HUES64 (cell line): ENCODE data around the gene TSPAN14.

ENCODE experiments used
- H3K27ac ChIP-seq: 2 replicates; pipeline ENCODE4 v1.7.0; 2013; ENCODE audit warnings: low read depth, low read length, inconsistent platforms
- H3K27me3 ChIP-seq: 2 replicates; pipeline ENCODE4 v1.6.1; 2013; ENCODE audit warnings: mild to moderate bottlenecking, low read length; ENCODE audit not compliant: insufficient read depth
- H3K36me3 ChIP-seq: 2 replicates; pipeline ENCODE4 v1.6.1; 2013; ENCODE audit warnings: mild to moderate bottlenecking, low read length; ENCODE audit not compliant: insufficient read depth
- H3K4me1 ChIP-seq: 2 replicates; pipeline ENCODE4 v1.6.1; 2013; ENCODE audit warnings: mild to moderate bottlenecking, low read length, moderate library complexity; ENCODE audit not compliant: insufficient read depth
- H3K4me3 ChIP-seq: 2 replicates; pipeline ENCODE4 v1.5.1; 2013; ENCODE audit warnings: mild to moderate bottlenecking, low read length, moderate library complexity
- H3K9ac ChIP-seq: 2 replicates; pipeline ENCODE4 v1.6.1; 2013; ENCODE audit warnings: mild to moderate bottlenecking, low read depth, low read length
- H3K9me3 ChIP-seq: 2 replicates; pipeline ENCODE4 v1.6.1; 2013; ENCODE audit warnings: low read depth, low read length; ENCODE audit not compliant: insufficient read depth
- WGBS: fragments of 150-250, 120-280 bp; methylation state at CpG from one replicate; pipeline ENCODE4 v1.1.7; 2013; ENCODE audit warnings: missing lambda C conversion rate; 5-methylcytosine and 5-hydroxymethylcytosine counted together

Gene TSPAN14

DNA sequence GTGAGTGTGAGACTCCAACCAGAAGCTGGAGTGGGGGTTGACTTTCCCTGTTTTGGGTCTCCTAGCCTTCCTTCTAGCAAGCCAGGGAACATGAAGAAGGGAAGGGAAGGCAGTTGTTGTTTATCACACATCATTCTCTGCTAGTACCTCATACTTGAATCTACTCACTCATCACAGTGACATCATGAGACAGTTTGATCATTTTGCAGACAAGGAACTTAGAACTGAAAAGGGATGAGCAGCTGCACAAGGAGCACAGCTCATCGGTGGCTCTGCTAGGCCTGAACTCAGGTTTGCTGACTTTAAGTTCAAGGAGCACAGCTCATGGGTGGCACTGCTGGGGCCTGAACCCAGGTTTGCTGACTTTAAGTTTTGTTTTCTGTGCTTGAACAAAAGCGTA lies 26.6 kb upstream of the TSPAN14 start:
- Histone ChIP-seq H3K36me3 (peaks cover 81% of the 10 kb centered on the region), H3K9me3 (no peaks in the 10 kb centered on the region), H3K27ac (no peak overlapping the region), H3K9ac (no peak overlapping the region), H3K4me3 (no peak overlapping the region), H3K4me1 (no peaks in the 10 kb centered on the region), H3K27me3 (no peaks in the 10 kb centered on the region)
- 92% methylated on average over 2 of the region's 2 CpGs for WGBS

- no peak overlapping the region for H3K4me3 ChIP-seq
- no peaks in the 10 kb centered on the region for H3K27me3 ChIP-seq
- H3K4me1 ChIP-seq: no peaks in the 10 kb centered on the region
- 91% methylated on average over 9 of the region's 9 CpGs for WGBS
- H3K9me3 ChIP-seq: no peaks in the 10 kb centered on the region
- no peak overlapping the region for H3K9ac ChIP-seq
- no peak overlapping the region for H3K27ac ChIP-seq
- H3K36me3 ChIP-seq: peaks cover 73% of the 10 kb centered on the region
Measured at GRCh38 chr10:80429521-80429973, 24.6 kb upstream of the TSPAN14 start.

DNA sequence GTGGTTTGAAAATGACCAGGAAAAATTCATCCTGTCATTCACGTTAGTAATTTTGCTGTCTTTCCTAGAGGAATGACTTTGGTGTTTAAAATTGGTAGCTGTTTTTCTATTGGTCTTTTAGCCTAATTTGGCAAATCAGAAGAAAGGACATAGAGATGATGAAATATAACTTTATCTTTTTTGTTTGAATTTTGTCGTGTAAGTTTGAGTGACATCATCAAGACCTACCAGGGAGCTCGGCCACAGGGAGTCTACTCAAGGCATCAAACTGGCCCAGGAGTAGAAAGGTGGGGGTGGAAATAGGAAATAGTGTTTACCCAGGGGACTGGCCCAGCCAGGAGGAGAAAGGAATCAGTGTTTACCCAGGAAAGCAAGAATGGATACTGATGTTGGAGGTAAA lies 21.0 kb upstream of the TSPAN14 start:
- Histone ChIP-seq H3K9ac (no peak overlapping the region), H3K4me1 (no peaks in the 10 kb centered on the region), H3K36me3 (peaks cover 41% of the 10 kb centered on the region), H3K27me3 (no peaks in the 10 kb centered on the region), H3K4me3 (no peak overlapping the region), H3K27ac (no peak overlapping the region), H3K9me3 (no peaks in the 10 kb centered on the region)
- WGBS: 87% methylated on average over 3 of the region's 3 CpGs

DNA sequence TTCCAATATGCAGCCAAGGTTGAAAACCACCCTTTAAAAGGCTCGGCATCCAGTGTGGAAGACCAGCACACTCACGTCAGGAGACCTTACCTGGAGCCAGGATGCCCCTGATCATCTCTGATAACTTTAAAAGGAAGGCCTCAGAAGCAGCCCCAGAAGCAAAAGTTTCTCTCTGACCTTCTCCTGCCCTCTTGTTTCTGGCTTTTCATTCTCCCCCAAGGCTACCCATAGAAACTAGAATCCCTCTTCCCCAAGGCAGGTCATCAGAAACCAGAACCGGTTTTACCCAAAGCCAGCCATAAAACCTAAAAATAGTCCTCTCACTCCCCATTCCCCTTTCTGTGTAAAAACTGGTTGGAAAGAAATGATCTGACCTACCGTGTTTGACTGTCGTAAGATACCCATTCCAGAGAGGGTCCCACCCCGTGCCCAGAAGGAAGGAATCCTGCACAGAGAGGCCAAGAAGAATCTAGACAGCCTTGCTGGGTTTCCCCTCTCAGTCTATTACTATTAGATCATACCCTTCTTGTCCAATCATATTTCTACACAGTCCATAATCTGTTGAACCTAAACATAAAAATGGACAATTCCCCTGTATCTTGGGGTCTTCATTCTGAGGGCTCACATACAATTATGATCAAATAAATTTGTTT lies 17.5 kb upstream of the TSPAN14 start:
- no peaks in the 10 kb centered on the region for H3K9me3 ChIP-seq
- H3K27ac ChIP-seq: no peak overlapping the region
- no peak overlapping the region for H3K9ac ChIP-seq
- no peaks in the 10 kb centered on the region for H3K4me1 ChIP-seq
- no peak overlapping the region for H3K4me3 ChIP-seq
- no peaks in the 10 kb centered on the region for H3K27me3 ChIP-seq
- peaks cover 15% of the 10 kb centered on the region for H3K36me3 ChIP-seq
- 90% methylated on average over 6 of the region's 6 CpGs for WGBS

DNA sequence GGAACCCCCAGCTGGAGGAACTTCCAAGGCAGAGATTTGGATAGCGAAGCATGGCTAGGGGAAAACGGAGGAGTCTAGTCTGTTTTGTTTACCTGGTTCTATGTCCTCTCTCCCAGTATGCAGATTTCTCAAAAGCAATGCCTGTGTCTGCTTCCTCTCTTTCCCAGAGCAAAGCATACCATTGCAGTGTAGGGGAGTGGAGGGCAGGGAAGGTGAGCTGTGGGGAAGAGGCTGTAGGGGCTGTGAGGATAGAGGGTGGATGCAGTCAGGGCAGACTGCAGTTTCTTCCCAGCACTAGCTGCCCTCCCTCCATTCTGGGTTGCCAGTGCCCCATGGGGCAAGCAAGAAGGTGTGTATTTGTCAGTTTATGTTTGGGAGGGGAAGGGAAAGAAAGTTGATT lies 16.9 kb upstream of the TSPAN14 start:
- 51% methylated on average over 2 of the region's 2 CpGs for WGBS
- Histone ChIP-seq H3K4me3 (no peak overlapping the region), H3K4me1 (no peaks in the 10 kb centered on the region), H3K9me3 (no peaks in the 10 kb centered on the region), H3K9ac (no peak overlapping the region), H3K27ac (no peak overlapping the region), H3K36me3 (peaks cover 9% of the 10 kb centered on the region; the same call in 1 of the 2 replicates), H3K27me3 (no peaks in the 10 kb centered on the region)

- WGBS: 95% methylated on average over 8 of the region's 8 CpGs
- Histone ChIP-seq H3K27me3 (no peaks in the 10 kb centered on the region), H3K9me3 (no peaks in the 10 kb centered on the region), H3K4me1 (no peaks in the 10 kb centered on the region), H3K9ac (no peak overlapping the region), H3K4me3 (no peak overlapping the region), H3K36me3 (no peaks in the 10 kb centered on the region), H3K27ac (no peak overlapping the region)
Measured at GRCh38 chr10:80441831-80442230, 12.3 kb upstream of the TSPAN14 start.

- Histone ChIP-seq H3K27ac (no peak overlapping the region), H3K36me3 (no peaks in the 10 kb centered on the region), H3K9me3 (no peaks in the 10 kb centered on the region), H3K4me3 (no peak overlapping the region), H3K9ac (no peak overlapping the region), H3K4me1 (no peaks in the 10 kb centered on the region), H3K27me3 (no peaks in the 10 kb centered on the region)
- WGBS: 98% methylated on average over 2 of the region's 3 CpGs
Measured at GRCh38 chr10:80442879-80443278, 11.2 kb upstream of the TSPAN14 start.

GRCh38 chr10:80443531-80443974 lies 10.6 kb upstream of the TSPAN14 start:
- H3K27me3 ChIP-seq: no peaks in the 10 kb centered on the region
- no peaks in the 10 kb centered on the region for H3K4me1 ChIP-seq
- H3K27ac ChIP-seq: no peak overlapping the region
- no peak overlapping the region for H3K9ac ChIP-seq
- no peaks in the 10 kb centered on the region for H3K36me3 ChIP-seq
- H3K9me3 ChIP-seq: no peaks in the 10 kb centered on the region
- 79% methylated on average over 6 of the region's 6 CpGs for WGBS
- no peak overlapping the region for H3K4me3 ChIP-seq

- 85% methylated on average over 2 of the region's 2 CpGs for WGBS
- Histone ChIP-seq H3K9ac (no peak overlapping the region), H3K36me3 (no peaks in the 10 kb centered on the region), H3K4me1 (no peaks in the 10 kb centered on the region), H3K27me3 (no peaks in the 10 kb centered on the region), H3K4me3 (no peak overlapping the region), H3K27ac (no peak overlapping the region), H3K9me3 (no peaks in the 10 kb centered on the region)
Measured at GRCh38 chr10:80444124-80444523, 10.0 kb upstream of the TSPAN14 start.

DNA sequence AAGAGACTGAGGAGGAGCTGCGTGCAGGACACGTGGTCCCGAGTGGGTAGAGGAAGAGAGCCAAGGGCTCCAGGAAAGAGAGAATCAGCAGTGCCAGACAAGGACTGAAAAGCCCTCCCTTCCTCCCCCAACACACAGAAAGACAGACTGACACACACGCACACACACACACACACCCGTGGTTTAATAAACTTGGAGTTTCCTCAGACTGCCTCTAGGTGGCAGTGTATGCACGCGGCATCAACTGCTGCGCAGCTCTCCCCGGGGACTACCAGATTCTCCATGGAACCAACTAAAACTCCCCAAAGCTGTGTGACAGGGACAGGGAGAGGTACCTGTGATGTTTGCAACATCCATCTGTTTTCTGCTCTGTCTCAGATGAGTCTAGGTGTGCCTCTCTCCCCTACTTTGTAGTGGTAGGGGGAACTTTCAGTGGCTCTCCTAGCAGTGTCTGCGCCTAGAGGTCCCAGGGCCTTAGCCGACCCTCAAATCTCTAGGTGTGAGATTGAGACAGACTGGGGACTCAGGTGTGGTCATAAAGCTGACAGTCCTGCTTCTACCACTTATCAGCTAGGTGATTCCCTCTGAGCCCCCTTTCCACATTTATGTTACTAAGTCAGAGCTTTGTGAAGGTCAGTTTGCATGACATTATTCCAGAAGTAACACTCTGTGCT lies 9.3 kb upstream of the TSPAN14 start:
- Histone ChIP-seq H3K4me3 (no peak overlapping the region), H3K36me3 (no peaks in the 10 kb centered on the region), H3K27ac (no peak overlapping the region), H3K27me3 (no peaks in the 10 kb centered on the region), H3K9ac (no peak overlapping the region), H3K9me3 (no peaks in the 10 kb centered on the region), H3K4me1 (no peaks in the 10 kb centered on the region)
- 33% methylated on average over 11 of the region's 11 CpGs for WGBS

DNA sequence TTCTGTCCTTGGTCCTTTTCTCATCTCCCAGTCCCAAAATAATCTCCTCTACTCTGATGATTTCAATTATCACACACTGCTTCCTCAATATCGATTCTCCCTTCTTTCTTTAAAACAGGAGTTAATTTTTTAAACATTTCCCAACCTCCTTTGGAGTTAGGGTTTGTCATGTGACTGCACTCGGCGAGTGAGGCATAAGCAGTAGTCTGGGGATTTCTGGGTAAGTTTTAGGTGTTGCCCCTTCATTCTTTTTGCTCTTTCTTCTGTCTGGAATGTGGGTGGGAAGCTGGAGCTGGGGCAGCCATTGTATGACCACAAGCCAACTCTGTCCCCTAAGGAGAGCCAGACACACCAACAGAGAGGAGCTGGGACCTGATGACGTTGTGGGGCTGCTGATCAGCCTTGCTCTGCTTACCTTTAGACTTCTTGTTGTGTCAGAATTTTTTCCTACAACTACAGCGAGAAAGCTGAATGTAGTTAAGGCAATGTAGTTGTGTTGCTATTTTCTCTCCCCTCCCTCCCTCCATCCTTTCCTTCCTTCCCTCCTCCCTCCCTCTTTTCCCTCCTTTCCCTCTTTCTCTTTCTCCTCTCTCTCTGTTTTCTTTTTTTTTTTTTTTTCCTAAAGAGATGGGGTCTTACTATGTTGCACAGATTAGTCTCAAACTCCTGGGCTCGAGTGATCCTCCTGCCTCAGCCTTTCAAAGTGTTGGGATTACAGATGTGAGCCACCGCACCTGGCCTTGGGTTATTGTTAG lies 6.5 kb upstream of the TSPAN14 start:
- WGBS: 80% methylated on average over 6 of the region's 7 CpGs
- Histone ChIP-seq H3K9me3 (no peaks in the 10 kb centered on the region), H3K36me3 (no peaks in the 10 kb centered on the region), H3K27me3 (no peaks in the 10 kb centered on the region; the same call in 1 of the 2 replicates), H3K4me1 (no peaks in the 10 kb centered on the region), H3K4me3 (no peak overlapping the region), H3K27ac (no peak overlapping the region), H3K9ac (no peak overlapping the region)
